DMS53 treated with DMSO at 0.1 percent for 48 hours (cell line): ENCODE data around the gene KDM4C.

Experiments used
- DNase-seq: peaks from one replicate; lab custom pipeline; 2025; ENCODE audit not compliant: unreplicated experiment; lab: John Stamatoyannopoulos, UW

KDM4C gene

GRCh38 chr9:6852243-6852963 is 94.6 kb downstream of the KDM4C start:
- no peak for DNase-seq

- DNase-seq: no peak
Measured at GRCh38 chr9:6855860-6856259, 98.1 kb downstream of the KDM4C start.

- no peak for DNase-seq
Measured at GRCh38 chr9:6864102-6864501, 106.3 kb downstream of the KDM4C start.

- DNase-seq: no peak
Measured at GRCh38 chr9:6869081-6869948, 111.5 kb downstream of the KDM4C start.

- DNase-seq: no peak
Measured at GRCh38 chr9:6870149-6870548, 112.4 kb downstream of the KDM4C start.

GRCh38 chr9:6870650-6871477 is 113.1 kb downstream of the KDM4C start:
- no peak for DNase-seq

- no peak for DNase-seq
Measured at GRCh38 chr9:6873857-6874256, 116.1 kb downstream of the KDM4C start.

- DNase-seq: no peak
Measured at GRCh38 chr9:6876195-6876894, 118.6 kb downstream of the KDM4C start.

GRCh38 chr9:6877671-6878161 is 119.9 kb downstream of the KDM4C start:
- no peak for DNase-seq

- DNase-seq: no peak
Measured at GRCh38 chr9:6880626-6881025, 122.9 kb downstream of the KDM4C start.

GRCh38 chr9:6884101-6884500 is 126.3 kb downstream of the KDM4C start:
- no peak for DNase-seq

GRCh38 chr9:6884990-6885389 is 127.2 kb downstream of the KDM4C start:
- DNase-seq: no peak

- no peak for DNase-seq
Measured at GRCh38 chr9:6887051-6887450, 129.3 kb downstream of the KDM4C start.

GRCh38 chr9:6889868-6890267 is 132.1 kb downstream of the KDM4C start:
- no peak for DNase-seq

- no peak for DNase-seq
Measured at GRCh38 chr9:6893350-6894131, 135.8 kb downstream of the KDM4C start.

- DNase-seq: no peak
Measured at GRCh38 chr9:6894135-6894534, 136.4 kb downstream of the KDM4C start.

- no peak for DNase-seq
Measured at GRCh38 chr9:6895754-6896153, 138.0 kb downstream of the KDM4C start.

GRCh38 chr9:6896562-6896961 is 138.8 kb downstream of the KDM4C start:
- no peak for DNase-seq

GRCh38 chr9:6897207-6897822 is 139.5 kb downstream of the KDM4C start:
- DNase-seq: no peak
